Stimulated activated CD8-positive, alpha-beta memory T cell treated with anti-CD3 and anti-CD28 coated beads, Interleukin-15, amount 100 ng/mL, for 4 hours (primary cell): Measurements from ENCODE around the gene SULT4A1.

Experiments
- DNase-seq, 2 donors: peaks; one replicate each; pipeline ENCODE4 v3.0.0-alpha.2; 2020; ENCODE audit warnings: low read depth in 2 of 2

SULT4A1 gene

GRCh38 chr22:43812149-43812842 is 50.0 kb downstream of the SULT4A1 start, which contains the start of gene EFCAB6:
Gene EFCAB6, minus strand, starts transcription at chr22:43812305. Its CDS starts 29,987 bp downstream, at chr22:43782318.
- peak; percentile 72 to 82 for DNase-seq

- no peak for DNase-seq
Measured at GRCh38 chr22:43811777-43812148, 50.5 kb downstream of the SULT4A1 start.

GRCh38 chr22:43802897-43803495 is 59.3 kb downstream of the SULT4A1 start:
- no peak for DNase-seq

GRCh38 chr22:43800970-43801369 is 61.3 kb downstream of the SULT4A1 start:
- no peak for DNase-seq

- DNase-seq = no peak
Measured at GRCh38 chr22:43798492-43798891, 63.8 kb downstream of the SULT4A1 start.

GRCh38 chr22:43796567-43796966 is 65.7 kb downstream of the SULT4A1 start:
- no peak for DNase-seq

GRCh38 chr22:43795320-43795719 is 67.0 kb downstream of the SULT4A1 start:
- no peak for DNase-seq

- DNase-seq = no peak
Measured at GRCh38 chr22:43792905-43793304, 69.4 kb downstream of the SULT4A1 start.

GRCh38 chr22:43789452-43789851 is 72.9 kb downstream of the SULT4A1 start:
- DNase-seq = no peak

GRCh38 chr22:43783777-43784176 is 78.5 kb downstream of the SULT4A1 start:
- no peak for DNase-seq

GRCh38 chr22:43782448-43782847 is 79.9 kb downstream of the SULT4A1 start:
- DNase-seq = no peak

- DNase-seq = no peak
Measured at GRCh38 chr22:43777286-43777685, 85.0 kb downstream of the SULT4A1 start.

- DNase-seq = no peak
Measured at GRCh38 chr22:43776081-43776670, 86.1 kb downstream of the SULT4A1 start.
